HG02610 (cell line): ENCODE data around the gene PLCH2.
"Not testable (repeated sequence)": the region's sequence is repeated elsewhere in the genome, so short reads cannot be mapped to it uniquely, and the experiment has no call there.

ENCODE experiments used
- ATAC-seq: cut with Tn5 transposase; IDR thresholded peaks from one replicate; pipeline ENCODE4 v1.9.1; 2021; ENCODE audit warnings: mild to moderate bottlenecking, moderate library complexity; ENCODE audit not compliant: unreplicated experiment

Gene PLCH2

DNA sequence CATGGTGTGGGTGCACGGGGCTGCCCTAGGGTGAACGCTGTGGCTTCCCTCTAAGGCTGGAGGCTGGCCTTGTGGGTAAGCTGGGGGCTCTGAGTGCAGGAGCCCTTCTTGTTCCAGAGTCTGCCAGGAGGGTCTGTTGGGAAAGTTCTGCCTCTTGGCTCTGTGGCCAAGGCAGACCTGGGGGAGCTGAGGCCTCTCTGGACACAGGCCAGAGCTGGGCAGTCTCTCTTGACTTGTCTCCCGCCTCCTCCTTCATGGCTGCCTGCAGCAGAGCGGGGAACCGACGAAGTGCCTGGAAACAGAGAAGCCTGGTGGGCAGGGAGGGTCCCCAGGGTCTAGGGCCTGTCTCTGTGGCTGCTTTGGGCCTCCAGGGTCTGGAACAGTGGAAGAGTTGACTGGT lies 33.4 kb upstream of the PLCH2 start:
- ATAC-seq = no peak

DNA sequence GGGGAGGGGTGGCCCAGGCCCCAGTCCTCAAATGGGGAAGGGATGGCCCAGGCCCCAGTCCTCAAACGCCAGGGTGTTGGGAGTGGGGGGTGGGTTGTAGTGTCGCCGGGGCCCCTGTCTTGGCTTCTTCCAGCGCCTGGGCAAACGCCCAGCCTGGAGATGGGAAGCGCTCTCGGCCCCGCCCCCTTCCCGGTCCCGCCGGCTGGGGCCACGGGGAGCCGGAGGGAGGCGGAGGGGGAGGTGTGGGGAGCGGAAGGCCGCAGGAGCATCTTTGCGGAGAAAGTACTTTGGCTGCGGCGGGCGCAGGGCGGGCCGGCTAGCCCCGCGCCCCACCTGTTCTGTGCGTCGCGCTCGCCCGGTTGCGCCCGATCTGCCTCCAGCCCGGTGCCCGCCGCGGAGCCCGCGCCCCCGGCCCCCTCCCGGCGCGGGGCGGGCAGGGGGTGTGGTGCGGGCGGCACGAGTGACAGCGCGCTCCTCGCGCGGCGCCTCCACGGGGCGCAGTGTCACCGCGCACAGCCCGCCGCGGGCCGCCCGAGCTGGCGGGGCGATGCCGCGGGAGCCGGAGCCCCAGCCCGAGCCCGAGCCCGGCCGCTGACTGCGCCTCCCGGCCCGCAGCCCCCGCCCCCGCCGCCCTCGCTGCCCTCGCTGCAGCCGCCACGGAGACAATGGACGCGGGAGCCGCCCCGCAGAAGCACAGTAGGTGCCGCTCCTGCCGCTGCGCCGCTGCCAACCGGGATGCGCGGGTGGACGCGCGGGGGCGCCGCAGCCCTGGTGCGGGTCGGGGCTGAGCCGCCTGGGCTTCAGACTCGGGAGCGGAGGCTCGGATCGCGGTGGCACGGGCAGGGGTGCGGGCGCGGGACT lies 32.6 kb upstream of the PLCH2 start:
- no peak for ATAC-seq

DNA sequence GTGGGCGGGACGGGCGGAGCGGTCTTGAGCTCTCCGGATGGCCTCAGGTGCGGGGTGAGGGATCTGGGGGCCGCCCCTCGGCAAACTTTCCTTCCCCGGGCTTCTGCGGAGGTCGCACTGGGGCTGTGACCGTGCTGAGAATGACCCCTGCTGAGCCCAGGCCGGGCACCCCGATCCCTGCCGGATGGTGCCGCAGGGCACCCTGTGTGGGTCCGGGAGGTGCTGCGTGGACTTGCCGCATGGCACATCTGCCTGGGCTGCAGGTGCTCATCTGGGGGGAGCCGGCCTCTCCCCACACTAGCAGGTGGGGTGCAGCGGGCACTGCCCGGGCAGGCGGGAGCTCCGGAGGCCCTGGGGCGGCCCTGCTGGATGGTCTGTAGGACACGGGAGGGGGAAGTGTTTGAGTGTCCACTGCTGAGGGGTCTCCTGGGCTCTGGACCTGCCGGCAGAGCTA lies 31.9 kb upstream of the PLCH2 start:
- ATAC-seq = no peak

DNA sequence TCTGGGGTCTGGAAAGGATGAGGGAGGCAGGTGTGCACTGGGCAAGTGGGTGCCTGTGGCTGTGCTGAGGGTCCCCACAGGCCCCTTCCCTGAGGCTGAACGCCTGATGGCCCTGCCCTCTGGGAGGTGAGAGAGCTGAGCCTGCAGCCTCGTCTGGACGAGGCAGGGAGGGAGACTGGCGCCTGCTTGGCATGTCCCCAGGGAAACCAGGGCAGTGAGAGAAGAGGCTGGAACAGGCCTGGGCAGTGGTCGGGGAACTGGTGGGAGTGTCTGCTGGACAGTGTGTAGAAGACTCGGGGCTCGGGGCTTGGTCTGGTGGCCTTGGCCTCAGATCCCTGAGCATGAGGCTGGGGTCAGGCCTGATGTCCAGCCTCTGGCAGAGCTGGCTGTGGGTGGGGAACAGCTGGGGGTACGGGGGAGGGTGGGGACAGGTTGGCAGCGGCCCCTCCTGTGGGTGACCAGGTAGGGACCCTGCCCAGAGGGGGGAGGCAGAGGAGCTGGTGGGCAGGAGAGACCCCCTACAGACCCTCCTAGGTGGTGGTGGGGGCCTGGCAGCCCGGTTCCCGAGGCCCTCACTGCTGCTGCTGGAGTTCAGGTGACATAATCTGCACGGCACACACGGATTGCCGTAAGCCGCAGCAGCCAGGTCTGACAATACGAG lies 30.8 kb upstream of the PLCH2 start:
- no peak for ATAC-seq

DNA sequence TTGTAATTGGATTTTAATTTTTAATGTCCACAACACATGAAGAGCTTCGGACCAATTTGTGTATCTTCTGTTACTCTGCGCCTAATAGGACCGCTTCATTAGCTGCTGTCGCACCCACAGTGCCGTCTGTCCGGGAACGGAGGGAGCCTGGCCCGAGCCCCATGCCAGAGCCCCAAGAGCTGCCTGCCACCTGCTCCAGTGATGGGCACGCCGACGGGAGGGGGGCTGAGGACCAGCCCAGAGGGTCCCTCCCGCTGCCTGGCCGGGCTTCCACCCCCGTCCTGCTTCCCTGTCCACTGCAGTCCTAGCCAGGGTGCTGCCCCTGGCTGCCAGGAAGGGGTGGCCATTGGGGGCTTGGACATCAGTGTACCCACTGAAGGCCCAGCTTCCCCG lies 30.3 kb upstream of the PLCH2 start:
- ATAC-seq = no peak

DNA sequence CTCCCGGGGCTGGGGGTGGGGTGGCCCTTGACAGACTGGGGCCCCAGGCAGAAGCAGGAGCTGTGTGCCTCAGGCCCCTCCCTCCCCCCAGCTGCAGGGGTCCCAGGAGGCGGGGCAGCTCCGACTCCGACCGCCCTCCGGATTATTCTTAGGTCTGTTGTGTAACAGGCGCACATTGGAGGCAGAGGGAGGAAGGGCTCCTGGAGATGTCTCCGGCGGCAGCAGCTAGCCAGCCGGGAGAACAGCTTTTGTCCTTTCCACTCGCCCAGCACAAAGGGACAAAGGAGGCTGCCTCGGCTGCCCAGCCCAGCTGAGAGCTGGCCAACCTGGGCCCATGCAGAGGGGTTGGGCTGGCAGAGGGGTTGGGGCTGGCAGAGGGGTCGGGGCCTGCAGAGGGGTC lies 29.7 kb upstream of the PLCH2 start:
- no peak for ATAC-seq

DNA sequence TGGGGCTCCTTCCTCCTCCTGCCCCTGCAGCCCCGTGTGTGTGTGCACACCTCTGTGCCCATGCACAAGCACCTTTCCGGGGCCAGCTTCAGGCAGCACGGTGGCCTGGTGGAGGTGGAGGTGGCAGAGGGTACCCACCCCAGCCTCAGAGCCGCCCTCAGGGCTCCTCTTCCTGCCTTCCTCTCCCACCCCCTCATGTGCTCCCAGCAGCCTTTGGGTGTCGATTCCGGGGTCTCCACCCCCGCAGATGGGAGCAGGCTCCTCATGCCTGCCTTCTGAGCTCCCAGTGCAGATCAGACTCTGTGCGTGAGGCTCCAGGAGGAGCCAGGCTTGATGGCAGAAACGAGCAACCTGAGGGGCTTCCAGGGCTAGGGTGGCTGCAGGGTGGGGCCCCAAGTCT lies 29.2 kb upstream of the PLCH2 start:
- ATAC-seq = no peak

DNA sequence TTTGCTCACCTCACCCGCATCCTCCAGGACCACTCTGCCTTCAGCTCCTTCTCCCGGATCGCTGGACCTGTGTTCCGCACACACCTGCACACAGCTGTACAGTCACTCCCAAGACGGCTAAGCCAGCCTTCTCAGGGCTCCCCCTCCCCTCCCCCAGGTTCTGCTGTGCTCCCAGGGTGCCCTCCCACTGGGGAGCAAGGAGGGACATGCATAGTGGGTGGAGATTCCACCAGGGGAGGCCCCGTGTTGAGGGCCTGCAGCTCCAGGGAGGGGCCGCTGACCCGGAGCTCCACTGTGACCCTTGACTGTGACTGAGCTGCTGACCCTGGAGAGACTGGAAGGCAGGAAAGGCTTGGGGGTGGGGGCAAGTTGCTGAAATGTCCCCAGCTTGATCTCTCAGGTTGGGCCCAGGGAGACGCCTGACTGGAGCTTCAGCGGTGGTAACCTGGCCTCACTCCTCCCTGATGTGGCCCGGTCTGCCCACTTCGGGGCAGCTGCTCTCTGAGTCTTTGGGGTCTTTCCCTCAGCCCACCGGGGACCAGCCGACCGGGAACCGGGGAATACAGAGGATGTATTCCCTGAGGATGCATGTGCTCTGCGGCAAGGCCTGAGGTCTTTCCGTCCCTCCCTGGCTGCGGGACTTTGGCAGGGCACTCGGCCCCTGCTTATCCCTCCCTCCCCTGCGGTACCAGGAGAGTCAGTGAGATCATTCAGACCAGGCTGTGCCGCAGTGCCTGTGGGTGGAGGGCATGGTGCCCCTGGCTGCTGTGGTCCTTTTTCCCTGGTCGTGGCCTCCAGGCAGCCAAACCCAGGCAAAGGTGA lies 28.6 kb upstream of the PLCH2 start:
- no peak for ATAC-seq

DNA sequence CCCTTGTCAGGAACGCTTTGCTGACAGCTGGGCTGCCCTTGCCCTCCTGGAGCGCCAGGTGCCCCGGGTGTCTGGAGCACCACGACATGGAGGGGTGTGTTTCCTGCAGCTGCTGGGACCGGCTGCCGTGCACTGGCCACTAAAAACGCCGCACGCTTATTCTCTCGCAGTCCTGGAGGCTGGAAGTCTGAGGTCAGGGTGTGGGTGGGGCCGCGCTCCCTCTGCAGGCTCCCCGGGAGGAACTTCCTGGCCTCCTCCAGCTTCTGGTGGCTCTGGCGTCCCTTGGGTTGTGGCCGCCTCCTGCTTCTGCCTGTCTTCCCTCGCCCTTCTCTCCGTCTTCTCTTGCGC lies 28.0 kb upstream of the PLCH2 start:
- ATAC-seq = no peak

DNA sequence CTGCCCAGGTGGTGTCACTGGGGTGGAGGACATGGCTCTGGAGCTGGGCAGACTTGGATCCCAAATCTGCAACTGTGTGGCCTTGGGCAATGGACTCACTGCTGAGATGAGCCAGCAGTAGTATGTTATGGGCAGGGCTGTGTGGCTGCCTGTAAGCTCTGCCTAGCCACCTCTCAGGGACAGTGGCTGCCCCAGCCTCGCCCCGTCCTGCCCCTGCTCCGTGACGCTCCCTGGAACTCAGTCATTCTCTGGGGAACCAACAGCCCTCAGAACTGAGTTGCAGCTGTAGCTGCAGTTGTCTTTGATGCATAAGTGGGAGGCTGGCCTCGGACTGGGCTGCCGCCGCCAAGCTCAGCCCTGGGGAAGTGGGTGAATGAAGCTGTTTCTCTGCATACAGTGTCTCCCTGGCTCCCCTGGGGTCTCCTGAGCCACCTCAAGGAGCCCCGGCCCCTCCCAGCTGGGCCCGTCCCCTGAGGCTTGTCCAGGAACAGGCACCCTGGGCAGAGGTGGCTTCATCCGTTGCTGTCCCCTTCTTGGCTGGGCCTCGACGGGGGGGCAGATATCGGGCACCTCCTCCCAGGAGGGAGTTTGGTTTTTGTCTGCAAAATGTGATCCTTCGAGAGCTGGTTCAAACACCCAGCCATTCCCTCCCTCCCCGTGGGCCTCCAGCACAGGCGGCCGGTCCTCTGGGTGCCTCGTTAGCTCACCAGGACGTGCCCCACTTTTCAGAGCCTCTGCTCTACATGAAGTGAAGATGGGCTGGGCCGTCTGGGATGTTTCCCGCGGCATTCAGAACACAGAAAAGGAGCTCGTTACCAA lies 26.2 kb upstream of the PLCH2 start:
- no peak for ATAC-seq

DNA sequence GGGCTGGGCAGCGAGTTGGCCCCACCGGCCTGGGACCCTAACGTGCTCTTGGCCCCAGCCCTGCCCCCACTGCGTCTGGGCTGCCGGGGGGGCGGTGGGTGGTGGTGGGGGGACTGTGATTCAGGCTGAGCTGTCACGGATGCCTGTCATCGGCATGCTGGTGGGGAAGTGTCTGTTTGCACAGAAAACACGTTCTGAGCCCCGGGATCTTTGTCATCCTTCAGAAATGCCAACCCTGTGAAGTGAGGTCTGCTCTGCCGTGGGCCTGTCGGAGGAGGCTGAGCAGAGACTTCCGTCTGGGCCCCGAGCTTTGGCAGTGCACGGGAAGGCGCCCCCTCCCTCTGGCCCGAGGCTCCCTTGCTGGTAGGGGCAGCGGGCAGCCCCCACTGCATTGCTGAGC lies 24.3 kb upstream of the PLCH2 start:
- no peak for ATAC-seq

DNA sequence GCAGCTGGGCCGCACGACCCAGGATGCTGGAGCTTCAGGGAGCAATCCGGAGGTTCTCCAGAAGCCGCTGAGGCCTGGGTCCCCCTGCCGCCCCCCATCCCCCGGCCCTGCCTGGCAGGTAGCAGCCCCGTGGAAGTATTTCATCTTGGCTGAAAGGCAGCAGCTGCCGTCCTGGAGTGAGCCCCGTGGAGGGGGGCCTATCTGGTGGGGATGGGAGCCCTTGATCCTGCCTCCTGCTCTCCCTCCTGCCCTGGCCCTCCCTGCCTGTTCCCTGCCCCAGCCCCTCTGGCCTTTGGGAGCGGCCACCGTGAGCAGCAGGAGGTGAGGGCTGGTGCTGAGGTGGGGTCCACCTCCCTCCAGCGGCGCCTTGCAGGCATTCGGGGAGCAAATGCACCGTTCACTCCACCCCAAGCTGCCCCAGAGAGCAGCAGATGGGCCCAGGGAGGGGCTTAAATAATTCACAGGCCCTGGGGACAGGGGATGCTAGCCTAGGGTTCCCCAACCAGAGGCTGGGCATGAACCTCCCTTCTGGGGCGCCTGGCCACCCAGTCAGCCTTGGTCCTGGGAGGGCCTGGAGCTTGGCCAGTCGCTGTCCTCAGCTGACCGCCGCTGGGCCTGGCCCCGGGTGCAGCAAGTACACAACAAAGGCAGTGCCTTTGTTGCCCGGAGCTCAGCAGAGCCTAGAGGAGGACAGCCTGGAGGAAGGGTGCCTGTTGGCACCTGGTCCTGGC lies 23.7 kb upstream of the PLCH2 start:
- no peak for ATAC-seq

DNA sequence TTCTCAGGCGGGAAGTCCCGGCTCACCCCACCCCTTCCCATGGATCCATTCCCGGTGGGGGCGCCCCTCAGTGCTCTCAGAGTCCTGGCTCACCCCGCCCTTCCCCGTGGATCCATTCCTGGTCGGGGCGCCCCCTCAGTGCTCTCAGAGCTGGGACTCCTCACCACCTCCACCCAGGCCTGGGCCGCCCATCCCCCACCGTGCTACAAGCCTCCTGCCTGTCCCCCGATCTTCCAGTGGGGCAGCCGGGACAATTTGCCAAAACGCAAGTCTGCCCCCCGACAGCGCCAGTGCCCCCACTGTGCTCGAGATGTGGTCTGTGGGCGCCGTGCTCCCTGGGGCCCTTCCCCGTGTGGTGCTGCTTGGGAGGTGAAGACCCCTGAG lies 23.2 kb upstream of the PLCH2 start:
- ATAC-seq = no peak

DNA sequence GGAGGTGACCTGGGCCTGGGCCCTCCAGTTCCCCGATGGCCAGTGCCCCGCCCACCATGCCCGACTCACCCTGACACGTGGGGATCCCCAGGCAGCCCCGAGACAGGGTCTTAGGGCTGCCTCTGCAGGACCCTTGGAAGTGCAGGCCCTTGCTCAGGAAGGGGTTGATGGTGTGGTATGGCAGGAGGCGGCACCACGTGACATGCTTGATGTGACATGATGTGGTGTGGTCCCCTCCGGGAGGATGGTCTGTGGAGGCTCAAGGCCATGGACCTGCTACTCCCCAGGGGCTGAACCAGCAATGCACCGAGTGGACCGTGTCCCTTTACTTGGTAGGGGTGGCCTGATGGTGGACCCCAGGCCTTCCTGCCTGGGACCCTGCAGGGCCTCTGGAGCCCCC lies 21.9 kb upstream of the PLCH2 start:
- ATAC-seq = no peak

DNA sequence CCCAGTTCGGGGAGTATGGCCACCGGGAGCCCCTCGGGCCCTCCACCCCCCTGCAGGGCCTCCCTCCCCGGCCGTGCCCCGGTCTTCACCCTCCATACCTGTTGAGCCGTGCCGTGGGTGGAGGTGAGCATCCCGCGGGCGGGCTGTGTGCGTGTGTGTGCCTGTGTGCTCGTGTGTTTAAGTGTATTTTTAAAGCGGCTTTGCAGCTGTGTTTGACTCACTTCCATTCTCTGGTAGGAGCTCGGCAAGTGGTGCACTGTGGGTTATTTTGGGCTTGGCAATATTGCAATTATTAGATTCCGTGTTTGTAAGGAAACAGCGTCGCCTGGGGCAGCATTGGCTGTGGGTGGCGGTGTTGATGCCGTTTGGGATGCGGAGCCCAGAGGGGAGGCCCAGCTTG lies 20.3 kb upstream of the PLCH2 start:
- no peak for ATAC-seq

DNA sequence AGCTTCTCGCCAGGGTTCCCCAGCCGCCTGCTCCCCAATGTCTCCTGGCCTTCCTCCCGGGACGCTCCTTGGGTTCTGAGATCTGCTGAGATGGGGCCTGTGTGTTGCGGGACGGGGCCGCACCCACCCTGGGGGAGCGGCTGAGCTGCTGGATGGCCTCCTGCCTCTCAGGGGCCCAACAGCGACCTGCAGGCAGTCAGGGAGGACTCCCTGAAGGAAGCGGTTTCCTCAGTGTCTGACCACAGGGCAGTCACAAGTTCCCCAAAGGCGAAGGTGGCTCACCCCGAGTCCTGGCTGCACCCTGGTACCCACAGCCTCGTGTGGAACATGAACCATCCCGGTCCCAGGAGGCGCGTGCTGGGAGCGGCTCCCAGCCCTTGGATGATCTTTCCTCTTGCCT lies 18.6 kb upstream of the PLCH2 start:
- no peak for ATAC-seq

DNA sequence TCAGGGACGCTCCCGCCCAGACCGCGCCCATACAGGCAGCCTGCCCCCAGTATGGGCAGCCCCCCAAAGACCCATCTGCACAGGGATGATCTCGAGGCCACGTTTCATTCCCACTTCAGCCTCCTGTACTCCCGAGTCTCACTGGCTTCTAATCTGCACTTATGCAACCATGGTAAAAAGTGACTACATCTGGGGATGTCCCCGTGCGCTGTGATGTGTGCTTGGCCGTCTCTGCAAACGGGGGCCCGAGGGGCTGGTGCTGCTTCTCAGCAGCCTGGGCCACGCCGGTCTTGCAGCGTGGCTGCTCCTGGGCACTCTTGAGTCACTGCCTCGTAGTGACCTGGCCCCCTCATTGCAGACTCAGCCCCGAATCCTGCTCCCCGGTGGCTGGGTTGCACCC lies 17.4 kb upstream of the PLCH2 start:
- ATAC-seq = no peak

DNA sequence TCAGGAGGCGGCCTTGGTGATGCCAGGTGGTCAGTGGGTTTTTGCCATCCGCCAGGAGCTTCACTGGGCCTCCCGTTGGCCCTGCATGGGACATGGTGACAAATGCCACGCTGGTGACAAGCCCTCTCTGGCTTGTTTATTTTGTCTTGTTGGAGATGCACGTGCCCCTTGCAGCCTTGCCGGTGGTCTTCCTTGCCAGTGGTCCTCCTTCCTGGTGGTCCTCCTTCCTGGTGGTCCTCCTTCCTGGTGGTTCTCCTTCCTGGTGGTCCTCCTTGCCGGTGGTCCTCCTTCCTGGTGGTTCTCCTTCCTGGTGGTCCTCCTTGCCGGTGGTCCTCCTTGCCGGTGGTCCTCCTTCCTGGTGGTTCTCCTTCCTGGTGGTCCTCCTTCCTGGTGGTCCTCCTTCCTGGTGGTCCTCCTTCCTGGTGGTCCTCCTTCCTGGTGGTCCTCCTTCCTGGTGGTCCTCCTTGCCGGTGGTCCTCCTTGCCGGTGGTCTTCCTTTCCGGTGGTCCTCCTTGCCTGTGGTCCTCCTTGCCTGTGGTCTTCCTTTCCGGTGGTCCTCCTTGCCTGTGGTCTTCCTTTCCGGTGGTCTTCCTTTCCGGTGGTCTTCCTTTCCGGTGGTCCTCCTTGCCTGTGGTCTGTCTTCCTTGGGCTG lies 16.9 kb upstream of the PLCH2 start:
- not testable (repeated sequence) for ATAC-seq

DNA sequence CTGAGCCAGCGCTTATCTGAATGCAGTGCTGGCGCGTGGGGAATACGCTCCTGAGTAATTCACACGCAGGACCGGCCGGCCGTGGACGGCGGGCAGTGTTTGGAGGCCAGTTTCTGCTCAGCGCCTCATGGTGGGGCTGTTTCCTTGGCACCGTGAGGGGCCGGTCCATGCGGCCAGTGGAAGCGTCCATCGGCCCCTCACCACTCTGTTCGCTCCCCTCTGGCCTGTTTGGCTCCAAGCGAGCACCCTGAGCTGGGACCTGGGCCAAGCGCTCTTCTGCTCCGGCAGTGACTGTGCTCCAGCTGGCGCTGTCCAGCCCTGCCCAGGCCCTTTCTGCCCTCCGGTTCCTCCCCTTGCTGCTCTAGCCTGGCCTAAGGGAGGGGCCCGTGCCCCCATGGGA lies 16.3 kb upstream of the PLCH2 start:
- no peak for ATAC-seq

DNA sequence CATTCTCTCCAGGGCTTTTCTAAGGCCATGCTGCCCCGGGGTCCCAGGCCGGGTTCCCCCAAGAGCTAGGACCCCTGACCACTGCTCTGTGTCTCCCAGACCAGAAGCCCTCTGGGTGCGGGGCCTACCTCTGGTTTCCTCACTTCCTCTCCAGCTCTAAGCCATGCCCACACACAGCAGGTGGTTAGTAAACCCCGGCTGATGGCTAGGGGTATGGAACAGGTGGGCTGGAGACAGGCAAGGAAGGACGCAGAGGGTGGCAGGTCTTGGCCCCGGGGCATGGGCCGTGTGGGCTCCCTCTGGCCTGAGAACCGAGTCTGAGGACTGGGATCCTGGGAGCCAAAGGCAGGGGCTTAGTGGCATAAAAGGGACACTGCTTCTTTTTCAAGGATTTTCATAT lies 15.9 kb upstream of the PLCH2 start:
- ATAC-seq = no peak
